Measurements from ENCODE around the gene UNC45B.

- TF ChIP-seq CTCF (optimal IDR thresholded peaks at IDR 0.05 in 1 of 3, IDR thresholded peaks at IDR 0.05 in 1 of 3, conservative IDR thresholded peaks at IDR 0.05 in 1 of 3; ENCODE audit: extremely low read depth in 1 of 3, insufficient read depth in 2 of 3, low read length in 3 of 3) (no peak), EZH2 (IDR thresholded peaks at IDR 0.05; ENCODE audit: low read length) (no peak)
Measured at GRCh38 chr17:35132099-35132498, 15.5 kb upstream of the UNC45B start.
